HG03159 (cell line): ENCODE data around the gene PLPP3.

ENCODE experiments used
- ATAC-seq: cut with Tn5 transposase; IDR thresholded peaks from one replicate; pipeline ENCODE4 v1.9.1; 2021; ENCODE audit warnings: mild to moderate bottlenecking, moderate library complexity; ENCODE audit not compliant: unreplicated experiment

PLPP3 gene

GRCh38 chr1:56576880-56577405 is 2.4 kb downstream of the PLPP3 start:
- ATAC-seq: no peak

GRCh38 chr1:56575865-56576264 is 3.5 kb downstream of the PLPP3 start:
- ATAC-seq: no peak

- no peak for ATAC-seq
Observed at GRCh38 chr1:56574794-56575193, 4.6 kb downstream of the PLPP3 start.

- ATAC-seq: no peak
Observed at GRCh38 chr1:56573311-56573710, 6.1 kb downstream of the PLPP3 start.

DNA sequence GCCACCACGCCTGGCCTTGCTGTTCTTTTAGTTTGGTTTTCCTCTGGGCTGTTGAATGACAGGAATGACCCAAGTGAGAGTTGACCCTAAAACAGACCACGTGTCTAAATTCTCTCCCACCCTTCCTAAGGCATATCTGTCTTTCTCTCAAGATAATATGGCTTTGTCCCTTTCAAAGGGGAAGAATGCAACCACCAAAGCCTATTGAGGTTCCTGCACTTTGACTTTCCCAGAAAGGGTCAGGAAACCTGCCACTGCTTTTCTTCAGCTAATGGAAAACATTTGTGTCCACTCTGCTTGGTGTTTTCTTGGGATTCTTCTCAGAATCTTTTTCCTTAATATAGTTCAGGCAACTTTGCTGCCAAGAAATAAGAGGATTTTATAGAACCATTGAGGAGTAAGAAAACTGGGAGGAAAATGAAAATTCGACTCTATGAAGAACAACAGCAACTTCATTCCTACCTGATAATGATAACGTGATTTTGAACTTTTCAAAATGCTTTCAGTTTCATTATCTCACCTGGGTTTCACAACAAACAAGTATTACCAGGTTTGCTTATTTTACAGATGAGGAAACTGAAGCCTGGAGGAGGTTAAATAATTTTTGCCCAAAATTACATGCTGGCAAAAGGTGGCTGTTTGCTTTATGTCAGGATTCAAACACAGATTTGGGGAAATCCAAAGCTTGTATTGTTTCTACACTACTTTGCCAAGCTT is 6.9 kb downstream of the PLPP3 start:
- no peak for ATAC-seq

- no peak for ATAC-seq
Observed at GRCh38 chr1:56571448-56571847, 7.9 kb downstream of the PLPP3 start.

DNA sequence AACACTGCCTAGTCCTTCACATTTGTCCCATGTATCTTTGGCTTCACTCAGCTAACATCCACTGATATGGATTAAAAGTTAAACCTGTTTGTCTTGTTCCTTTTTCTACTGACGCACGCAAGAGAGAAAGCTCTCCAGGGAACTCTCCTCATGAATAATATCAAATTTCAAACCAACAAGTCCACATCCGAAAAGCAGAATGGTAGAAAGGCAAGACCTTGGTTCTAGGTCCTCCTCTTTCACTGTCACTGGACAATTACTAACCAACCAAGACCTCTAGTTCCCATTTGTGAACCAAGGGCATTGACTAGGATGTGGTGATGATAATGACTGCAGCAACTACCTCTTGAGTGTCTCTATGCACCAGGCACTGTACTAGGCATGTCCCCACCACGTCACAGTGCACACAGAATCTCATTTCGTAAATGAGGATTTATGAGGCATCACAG is 8.4 kb downstream of the PLPP3 start:
- no peak for ATAC-seq

GRCh38 chr1:56569661-56570060 is 9.7 kb downstream of the PLPP3 start:
- ATAC-seq: no peak

- ATAC-seq: no peak
Observed at GRCh38 chr1:56566994-56567393, 12.4 kb downstream of the PLPP3 start.

- ATAC-seq: no peak
Observed at GRCh38 chr1:56566061-56566744, 13.2 kb downstream of the PLPP3 start.

DNA sequence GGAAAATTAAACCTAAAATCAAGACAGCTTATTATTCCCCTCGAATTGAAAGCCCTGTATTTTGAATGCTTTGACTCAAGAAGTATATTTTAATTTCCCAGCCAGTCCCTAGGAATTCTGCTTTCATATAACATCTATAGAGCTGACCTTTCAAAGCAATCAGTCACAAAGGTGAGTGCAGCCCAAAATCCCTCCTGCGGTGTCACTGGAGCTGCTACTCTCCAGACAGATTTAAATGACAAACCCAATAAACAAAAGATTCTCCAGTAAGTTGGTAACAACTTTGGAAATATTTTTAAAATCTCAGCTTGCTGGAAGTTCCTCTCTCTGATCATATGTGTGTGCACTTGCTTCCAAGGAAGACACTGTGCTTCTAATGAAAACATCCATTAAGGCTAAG is 14.7 kb downstream of the PLPP3 start:
- no peak for ATAC-seq

DNA sequence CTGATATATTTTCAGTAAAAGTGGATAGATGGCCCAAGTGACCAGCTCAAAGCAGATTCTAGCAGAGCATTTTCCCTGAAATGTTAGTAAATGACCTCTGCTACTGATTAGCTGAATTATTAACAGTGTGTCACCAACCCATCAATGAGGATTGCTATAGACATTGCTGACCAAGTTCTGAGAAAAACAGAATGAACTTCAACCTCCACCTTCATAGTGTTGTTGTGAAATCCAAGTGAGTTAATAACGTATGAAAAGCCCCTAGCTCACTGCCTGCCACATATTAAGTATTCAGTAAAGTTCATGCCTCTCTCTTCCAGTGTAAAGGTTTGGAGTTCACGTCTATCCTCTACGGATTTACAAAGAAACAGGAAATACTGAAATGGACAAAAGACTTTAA is 15.8 kb downstream of the PLPP3 start:
- ATAC-seq: no peak

DNA sequence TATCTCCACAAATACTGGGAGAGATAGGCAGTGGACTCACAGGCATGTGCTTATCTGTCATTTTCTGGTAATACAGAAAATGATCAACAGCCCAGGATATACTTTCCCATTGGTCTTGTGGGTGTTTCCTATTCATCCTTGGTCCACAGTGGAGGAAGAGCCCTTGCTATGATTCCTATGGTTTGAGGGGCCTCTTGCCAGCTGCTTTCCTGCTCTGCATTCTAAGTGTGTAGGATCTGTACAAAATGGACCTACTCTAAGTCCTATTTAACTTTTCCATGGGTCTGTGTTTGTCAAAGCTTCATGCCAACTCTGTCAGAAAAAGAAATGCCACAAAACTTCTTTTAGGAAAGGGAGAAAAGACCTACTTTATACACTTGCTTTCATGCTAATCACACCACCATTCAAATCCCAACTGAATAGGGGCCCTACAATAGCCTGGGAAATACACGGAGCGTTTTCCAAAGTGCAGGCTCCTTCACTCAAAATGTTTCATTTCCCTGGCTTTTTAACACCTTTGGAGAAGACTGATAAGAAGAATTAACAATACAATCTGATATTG is 16.4 kb downstream of the PLPP3 start:
- no peak for ATAC-seq

DNA sequence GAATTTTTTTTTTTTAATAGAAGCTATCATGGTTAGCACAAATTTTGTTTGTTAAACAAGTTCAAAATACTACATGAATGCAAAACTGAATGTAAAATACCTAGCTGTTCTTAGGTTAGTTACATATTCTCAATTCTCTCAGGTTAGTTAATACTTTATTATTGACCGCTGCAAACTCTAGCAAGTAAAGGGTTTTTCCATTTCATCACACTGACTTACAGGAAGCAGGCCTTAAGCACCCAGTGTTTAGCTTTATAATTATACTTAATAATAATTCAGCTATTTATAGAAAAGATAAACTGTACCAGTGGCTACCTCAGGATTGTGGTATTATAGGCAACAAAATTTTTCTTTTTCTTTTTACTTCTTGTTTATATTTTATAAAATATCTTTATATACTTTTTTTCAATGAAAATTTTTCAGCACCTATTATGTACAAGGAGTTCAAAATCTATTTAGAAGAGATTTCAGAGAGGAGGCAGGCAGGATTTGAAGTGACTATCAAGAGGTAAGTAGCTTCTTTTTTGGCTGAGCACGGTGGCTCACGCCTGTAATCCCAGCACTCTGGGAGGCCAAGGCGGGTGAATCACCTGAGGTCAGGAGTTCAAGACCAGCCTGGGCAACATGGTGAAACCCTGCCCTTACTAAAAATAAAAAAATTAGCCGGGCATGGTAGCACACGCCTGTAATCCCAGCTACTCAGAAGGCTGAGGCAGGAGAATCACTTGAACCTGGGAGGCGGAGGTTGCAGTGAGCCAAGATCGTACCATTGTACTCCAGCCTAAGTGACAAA is 17.9 kb downstream of the PLPP3 start:
- ATAC-seq: no peak

GRCh38 chr1:56557746-56558145 is 21.6 kb downstream of the PLPP3 start:
- no peak for ATAC-seq

DNA sequence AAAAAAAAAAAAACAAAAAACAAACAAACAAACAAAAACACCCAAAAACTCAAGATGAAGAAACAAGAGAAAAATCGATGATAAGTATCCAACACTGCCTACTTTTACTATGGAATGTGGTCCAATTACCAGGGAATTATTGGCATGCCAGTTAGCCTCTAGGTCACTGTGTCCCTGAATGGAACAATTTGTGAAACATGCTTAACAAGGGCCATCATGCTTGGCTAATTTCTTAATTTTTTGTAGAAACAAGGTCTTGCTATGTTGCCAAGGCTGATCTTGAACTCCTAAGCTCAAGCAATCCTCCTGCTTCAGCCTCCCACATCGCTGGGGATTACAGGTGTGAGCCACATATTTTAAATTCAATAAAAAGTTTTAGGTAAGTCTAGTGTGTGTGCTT is 23.9 kb downstream of the PLPP3 start:
- ATAC-seq: no peak

- no peak for ATAC-seq
Observed at GRCh38 chr1:56553046-56553445, 26.3 kb downstream of the PLPP3 start.

DNA sequence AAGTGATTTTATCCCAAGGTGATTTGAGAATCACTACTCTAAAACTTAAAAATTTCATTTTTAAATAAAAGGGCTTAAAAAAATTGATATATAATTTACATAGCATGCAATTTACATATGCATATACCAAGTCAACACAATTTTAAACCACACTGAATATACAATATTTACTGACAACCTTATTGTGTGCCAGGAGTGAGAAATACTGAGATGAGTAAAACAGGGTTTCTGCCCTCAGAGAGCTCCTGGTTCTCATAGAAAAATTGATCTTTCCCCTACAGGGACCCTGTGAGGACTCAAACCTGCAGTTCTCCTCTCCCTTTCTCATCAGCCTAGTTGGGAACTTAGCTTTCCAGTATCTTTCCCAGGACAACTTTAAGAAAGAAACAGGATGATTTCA is 27.0 kb downstream of the PLPP3 start:
- ATAC-seq: no peak

GRCh38 chr1:56551691-56552090 is 27.7 kb downstream of the PLPP3 start:
- ATAC-seq: no peak

- no peak for ATAC-seq
Observed at GRCh38 chr1:56550859-56551188, 28.5 kb downstream of the PLPP3 start.

DNA sequence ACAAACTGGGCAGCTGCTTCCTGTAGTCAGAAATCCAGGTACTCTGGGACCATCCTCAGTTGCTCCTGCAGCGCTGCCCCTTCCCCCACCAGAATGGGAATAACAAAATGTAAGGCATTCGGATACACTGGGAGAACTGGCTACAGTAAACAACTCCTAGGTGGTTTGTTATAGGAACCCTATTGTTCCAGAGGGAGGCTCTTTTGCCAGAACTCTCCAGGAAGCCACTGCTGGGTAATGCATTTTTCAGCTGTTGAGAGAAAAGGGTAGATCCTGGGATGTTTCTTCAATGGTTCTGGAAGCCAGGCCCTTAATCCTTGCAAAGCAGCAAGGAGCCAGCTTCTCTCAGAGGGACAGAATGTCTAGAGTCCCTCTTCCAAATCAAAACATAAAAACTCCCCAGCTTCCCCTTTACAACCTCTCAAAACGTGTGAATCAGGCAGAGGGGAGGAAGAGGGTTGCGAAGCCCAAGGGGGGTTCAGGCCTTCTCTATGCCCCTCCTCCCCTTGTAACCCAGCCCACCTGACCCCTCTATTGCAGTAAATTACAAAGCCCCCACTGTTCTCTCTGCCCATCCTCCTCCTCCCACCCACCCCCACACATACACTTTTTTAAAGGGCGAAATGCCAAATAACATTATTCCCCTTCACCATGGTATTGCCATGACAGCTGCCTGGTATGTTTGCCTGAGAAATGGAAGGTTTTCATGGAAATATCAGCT is 29.1 kb downstream of the PLPP3 start:
- ATAC-seq: no peak
